OCI-LY7 (cell line): Measurements from ENCODE around the gene REV3L.
"Not testable (repeated sequence)": the region's sequence is repeated elsewhere in the genome, so short reads cannot be mapped to it uniquely, and the experiment has no call there.

Source experiments
- CTCF ChIP-seq: fragments of 200-600 bp; sonication (generic); conservative IDR thresholded peaks from 2 replicates; pipeline ENCODE4 v1.5.1; 2014; ENCODE audit warnings: mild to moderate bottlenecking, antibody characterized with exemption, low read length, moderate library complexity, mixed read lengths
- EZH2phosphoT487 ChIP-seq: fragments of 200-600 bp; sonication (generic); IDR thresholded peaks from 2 replicates; pipeline ENCODE4 v1.6.1; 2018; ENCODE audit warnings: low read depth, borderline replicate concordance, mild to moderate bottlenecking, mixed run types, antibody characterized with exemption, low read length, moderate library complexity, mixed read lengths

- not testable (repeated sequence) for TF ChIP-seq CTCF, EZH2phosphoT487
Observed at GRCh38 chr6:111290689-111291335, 192.2 kb downstream of the REV3L start.
